Fibroblast of the aortic adventitia (primary cell): Measurements from ENCODE around the gene CENPS. TPM values are rescaled to one million over a fixed set of nuclear protein-coding genes. Genes with fewer than 3 reads are reported as not detected.

ENCODE experiments used
- DNase-seq: peaks from one replicate; pipeline ENCODE4 v3.0.0-alpha.2; 2010; ENCODE audit warnings: low read depth
- H3K4me3 ChIP-seq: 2 replicates; pipeline ENCODE4 v1.5.1; 2011; ENCODE audit warnings: low read depth, mild to moderate bottlenecking, control low read depth, low read length, moderate library complexity
- CTCF ChIP-seq: IDR thresholded peaks from 2 replicates; pipeline ENCODE4 v1.5.1; 2011; ENCODE audit warnings: mild to moderate bottlenecking, low read length, control low read depth, inconsistent platforms; ENCODE audit not compliant: insufficient read depth
- total RNA-seq: library from RNA; depleted of rRNA; stranded (reverse); fragments of >200 nt; gene quantifications from 2 replicates; pipeline ENCODE4 v1.2.3, GENCODE V29; 2012; ENCODE audit warnings: low replicate concordance

CENPS gene
- total RNA-seq, 1 donor: 25.8 TPM

GRCh38 chr1:10440305-10440704 is 10.1 kb downstream of the CENPS start:
- no peak for TF ChIP-seq CTCF
- DNase-seq: no peak
- no peak overlapping the region for H3K4me3 ChIP-seq

GRCh38 chr1:10440794-10441193 is 10.6 kb downstream of the CENPS start:
- TF ChIP-seq CTCF: no peak
- DNase-seq: no peak
- H3K4me3 ChIP-seq: no peak overlapping the region

GRCh38 chr1:10444248-10444647 is 14.0 kb downstream of the CENPS start:
- no peak for DNase-seq
- TF ChIP-seq CTCF: no peak
- no peak overlapping the region for H3K4me3 ChIP-seq

GRCh38 chr1:10444795-10445397 is 14.7 kb downstream of the CENPS start:
- no peak for DNase-seq
- H3K4me3 ChIP-seq: no peak overlapping the region
- TF ChIP-seq CTCF: no peak

- no peak for TF ChIP-seq CTCF
- H3K4me3 ChIP-seq: no peak overlapping the region
- no peak for DNase-seq
Observed at GRCh38 chr1:10446790-10447422, 16.7 kb downstream of the CENPS start.

- no peak within 1 kb of the TSS for H3K4me3 ChIP-seq
- DNase-seq: no peak
- no peak for TF ChIP-seq CTCF
Observed at GRCh38 chr1:10449751-10450150, 19.5 kb downstream of the CENPS start, which contains the start of gene CORT. CORT (plus strand) TSS chr1:10450031; CDS start chr1:10450224, 193 bp downstream.
